Neutrophil (primary cell): ENCODE data around the gene HIVEP3.

Experiments
- H3K27ac ChIP-seq: fragments of 200-600 bp; sonication (generic); 2 replicates; pipeline ENCODE4 v1.5.1; 2016; ENCODE audit warnings: mild to moderate bottlenecking, moderate library complexity
- H3K27me3 ChIP-seq: fragments of 200-600 bp; sonication (generic); 2 replicates; pipeline ENCODE4 v1.6.0; 2016; ENCODE audit warnings: mild to moderate bottlenecking
- H3K36me3 ChIP-seq: fragments of 200-600 bp; sonication (generic); 2 replicates; pipeline ENCODE4 v1.5.1; 2017
- H3K4me1 ChIP-seq, 2 experiments: fragments of 200-600 bp in 1 of 2; sonication (generic) in 1 of 2; 1 replicate in 1 of 2; 2 replicates in 1 of 2; pipeline versions ENCODE4 v1.5.1 to v1.6.1; 2013 to 2016; ENCODE audit warnings: low read depth in 1 of 2, low read length in 1 of 2, mild to moderate bottlenecking in 1 of 2, moderate library complexity in 1 of 2; ENCODE audit not compliant: control insufficient read depth in 1 of 2, insufficient read depth in 1 of 2
- H3K4me3 ChIP-seq, 2 experiments: fragments of 200-600 bp in 1 of 2; sonication (generic) in 1 of 2; 1 replicate in 1 of 2; 2 replicates in 1 of 2; pipeline ENCODE4 v1.5.1; 2013 to 2016; ENCODE audit warnings: low read depth in 1 of 2, low read length in 1 of 2, mild to moderate bottlenecking in 1 of 2, moderate library complexity in 1 of 2
- H3K9me3 ChIP-seq: fragments of 200-600 bp; sonication (generic); 2 replicates; pipeline ENCODE4 v1.5.1; 2016
- CTCF ChIP-seq: fragments of 200-600 bp; sonication (generic); IDR thresholded peaks from 2 replicates; pipeline ENCODE4 v1.5.1; 2016; ENCODE audit warnings: antibody characterized with exemption

Gene HIVEP3

GRCh38 chr1:41876576-41877445 lies 41.9 kb downstream of the HIVEP3 start:
- TF ChIP-seq CTCF = no peak
- Histone ChIP-seq H3K27me3 (no peaks in the 10 kb centered on the region), H3K36me3 (no peaks in the 10 kb centered on the region), H3K4me1 (no peaks in the 10 kb centered on the region), H3K4me3 (no peak overlapping the region), H3K9me3 (no peaks in the 10 kb centered on the region), H3K27ac (no peak overlapping the region)

- Histone ChIP-seq H3K9me3 (no peaks in the 10 kb centered on the region), H3K27ac (no peak overlapping the region), H3K27me3 (no peaks in the 10 kb centered on the region), H3K4me3 (no peak overlapping the region), H3K4me1 (no peaks in the 10 kb centered on the region), H3K36me3 (no peaks in the 10 kb centered on the region)
- TF ChIP-seq CTCF = no peak
Observed at GRCh38 chr1:41875487-41875886, 43.2 kb downstream of the HIVEP3 start.

GRCh38 chr1:41874903-41875411 lies 43.8 kb downstream of the HIVEP3 start:
- H3K27me3 ChIP-seq = no peaks in the 10 kb centered on the region

GRCh38 chr1:41874151-41874719 lies 44.5 kb downstream of the HIVEP3 start:
- H3K27ac ChIP-seq = no peak overlapping the region
- no peak for TF ChIP-seq CTCF

More at GRCh38 chr1:41874903-41875411, 43.8 kb downstream of the HIVEP3 start:
- no peak for TF ChIP-seq CTCF
- Histone ChIP-seq H3K9me3 (no peaks in the 10 kb centered on the region), H3K4me1 (no peaks in the 10 kb centered on the region), H3K27ac (no peak overlapping the region), H3K4me3 (no peak overlapping the region), H3K36me3 (no peaks in the 10 kb centered on the region)

GRCh38 chr1:41872074-41872473 lies 46.6 kb downstream of the HIVEP3 start:
- H3K27me3 ChIP-seq = no peaks in the 10 kb centered on the region

More at GRCh38 chr1:41874151-41874719, 44.5 kb downstream of the HIVEP3 start:
- H3K9me3 ChIP-seq = no peaks in the 10 kb centered on the region
- no peaks in the 10 kb centered on the region for H3K27me3 ChIP-seq
- H3K36me3 ChIP-seq = no peaks in the 10 kb centered on the region
- H3K4me3 ChIP-seq = no peak overlapping the region
- no peaks in the 10 kb centered on the region for H3K4me1 ChIP-seq

More at GRCh38 chr1:41872074-41872473, 46.6 kb downstream of the HIVEP3 start:
- no peaks in the 10 kb centered on the region for H3K36me3 ChIP-seq
- no peak overlapping the region for H3K4me3 ChIP-seq
- TF ChIP-seq CTCF = no peak
- no peak overlapping the region for H3K27ac ChIP-seq
- H3K4me1 ChIP-seq = no peaks in the 10 kb centered on the region
- no peaks in the 10 kb centered on the region for H3K9me3 ChIP-seq
